DOHH2 (cell line): Measurements from ENCODE around the gene COX6A2.

Experiments used
- CTCF ChIP-seq: fragments of 200-600 bp; sonication (generic); IDR thresholded peaks from one replicate; pipeline ENCODE4 v1.5.1; 2014; ENCODE audit warnings: antibody characterized with exemption, mild to moderate bottlenecking, low read depth, low read length; ENCODE audit not compliant: poor library complexity, severe bottlenecking
- EZH2phosphoT487 ChIP-seq: fragments of 200-600 bp; sonication (generic); IDR thresholded peaks from 2 replicates; pipeline ENCODE4 v1.6.1; 2017; ENCODE audit warnings: borderline replicate concordance, mild to moderate bottlenecking, antibody characterized with exemption, low read length, moderate library complexity, mixed read lengths

GRCh38 chr16:31393056-31393455, 35.1 kb downstream of the COX6A2 start, which contains the start of gene ITGAD:
- TF ChIP-seq CTCF (no peak), EZH2phosphoT487 (no peak)
